GM20000 (cell line): ENCODE results near the gene CCL7.

Source experiments
- DNase-seq: peaks from one replicate; pipeline ENCODE4 v3.0.0; 2012; ENCODE audit warnings: low spot score
- TF ChIP-seq, protein P1 (sequence below): IDR thresholded peaks from 2 replicates; pipeline ENCODE4 v1.5.1; 2012; ENCODE audit warnings: mild to moderate bottlenecking, control low read depth; ENCODE audit errors: extremely low read depth, missing control alignments

The CCL7 gene

DNA sequence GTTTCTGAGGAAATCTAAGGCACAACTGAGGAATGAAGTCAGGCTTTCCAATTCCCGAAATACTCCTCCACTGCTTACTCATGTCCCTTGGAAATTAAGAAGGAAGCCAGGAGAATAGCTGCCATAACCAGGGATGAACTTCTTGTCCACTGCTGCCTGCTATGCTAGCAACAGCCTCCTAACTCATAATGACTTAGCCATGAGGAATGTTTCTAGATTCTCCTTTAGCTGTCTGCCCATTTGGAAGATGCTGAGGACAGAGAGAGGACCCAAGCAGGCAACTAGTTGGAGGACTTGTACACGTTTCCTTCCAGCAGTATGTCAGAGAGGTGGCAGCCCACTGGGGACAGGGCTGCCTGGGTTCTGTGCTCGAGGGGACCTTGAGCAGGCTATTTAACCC, 15.9 kb upstream of the CCL7 start:
- TF ChIP-seq, protein P1, sequence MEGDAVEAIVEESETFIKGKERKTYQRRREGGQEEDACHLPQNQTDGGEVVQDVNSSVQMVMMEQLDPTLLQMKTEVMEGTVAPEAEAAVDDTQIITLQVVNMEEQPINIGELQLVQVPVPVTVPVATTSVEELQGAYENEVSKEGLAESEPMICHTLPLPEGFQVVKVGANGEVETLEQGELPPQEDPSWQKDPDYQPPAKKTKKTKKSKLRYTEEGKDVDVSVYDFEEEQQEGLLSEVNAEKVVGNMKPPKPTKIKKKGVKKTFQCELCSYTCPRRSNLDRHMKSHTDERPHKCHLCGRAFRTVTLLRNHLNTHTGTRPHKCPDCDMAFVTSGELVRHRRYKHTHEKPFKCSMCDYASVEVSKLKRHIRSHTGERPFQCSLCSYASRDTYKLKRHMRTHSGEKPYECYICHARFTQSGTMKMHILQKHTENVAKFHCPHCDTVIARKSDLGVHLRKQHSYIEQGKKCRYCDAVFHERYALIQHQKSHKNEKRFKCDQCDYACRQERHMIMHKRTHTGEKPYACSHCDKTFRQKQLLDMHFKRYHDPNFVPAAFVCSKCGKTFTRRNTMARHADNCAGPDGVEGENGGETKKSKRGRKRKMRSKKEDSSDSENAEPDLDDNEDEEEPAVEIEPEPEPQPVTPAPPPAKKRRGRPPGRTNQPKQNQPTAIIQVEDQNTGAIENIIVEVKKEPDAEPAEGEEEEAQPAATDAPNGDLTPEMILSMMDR, result no peak
- DNase-seq, result no peak

DNA sequence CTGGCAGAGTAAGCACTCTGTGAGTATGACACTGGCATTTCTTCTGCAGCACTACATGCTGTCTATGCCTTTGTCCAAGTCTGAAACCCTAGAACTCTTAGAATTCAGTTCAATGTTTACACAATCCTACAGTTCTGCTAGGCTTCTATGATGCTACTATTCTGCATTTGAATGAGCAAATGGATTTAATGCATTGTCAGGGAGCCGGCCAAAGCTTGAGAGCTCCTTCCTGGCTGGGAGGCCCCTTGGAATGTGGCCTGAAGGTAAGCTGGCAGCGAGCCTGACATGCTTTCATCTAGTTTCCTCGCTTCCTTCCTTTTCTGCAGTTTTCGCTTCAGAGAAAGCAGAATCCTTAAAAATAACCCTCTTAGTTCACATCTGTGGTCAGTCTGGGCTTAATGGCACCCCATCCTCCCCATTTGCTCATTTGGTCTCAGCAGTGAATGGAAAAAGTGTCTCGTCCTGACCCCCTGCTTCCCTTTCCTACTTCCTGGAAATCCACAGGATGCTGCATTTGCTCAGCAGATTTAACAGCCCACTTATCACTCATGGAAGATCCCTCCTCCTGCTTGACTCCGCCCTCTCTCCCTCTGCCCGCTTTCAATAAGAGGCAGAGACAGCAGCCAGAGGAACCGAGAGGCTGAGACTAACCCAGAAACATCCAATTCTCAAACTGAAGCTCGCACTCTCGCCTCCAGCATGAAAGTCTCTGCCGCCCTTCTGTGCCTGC, 15.2 kb upstream of the CCL7 start, which contains the start of gene CCL2:
CCL2 (plus strand) TSS at position 635 of the 730 bp plus-strand sequence; CDS start at position 700, 65 bp downstream.
- TF ChIP-seq, protein P1, result no peak
- no peak for DNase-seq

DNA sequence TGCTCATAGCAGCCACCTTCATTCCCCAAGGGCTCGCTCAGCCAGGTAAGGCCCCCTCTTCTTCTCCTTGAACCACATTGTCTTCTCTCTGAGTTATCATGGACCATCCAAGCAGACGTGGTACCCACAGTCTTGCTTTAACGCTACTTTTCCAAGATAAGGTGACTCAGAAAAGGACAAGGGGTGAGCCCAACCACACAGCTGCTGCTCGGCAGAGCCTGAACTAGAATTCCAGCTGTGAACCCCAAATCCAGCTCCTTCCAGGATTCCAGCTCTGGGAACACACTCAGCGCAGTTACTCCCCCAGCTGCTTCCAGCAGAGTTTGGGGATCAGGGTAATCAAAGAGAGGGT, 14.7 kb upstream of the CCL7 start:
- no peak for DNase-seq
- TF ChIP-seq, protein P1, result no peak

GRCh38 chr17:34255841-34256240, 14.2 kb upstream of the CCL7 start:
- TF ChIP-seq, protein P1, result no peak
- no peak for DNase-seq

- TF ChIP-seq, protein P1, result no peak
- DNase-seq, result no peak
These were observed 12.6 kb upstream of the CCL7 start for GRCh38 chr17:34257299-34257985.

DNA sequence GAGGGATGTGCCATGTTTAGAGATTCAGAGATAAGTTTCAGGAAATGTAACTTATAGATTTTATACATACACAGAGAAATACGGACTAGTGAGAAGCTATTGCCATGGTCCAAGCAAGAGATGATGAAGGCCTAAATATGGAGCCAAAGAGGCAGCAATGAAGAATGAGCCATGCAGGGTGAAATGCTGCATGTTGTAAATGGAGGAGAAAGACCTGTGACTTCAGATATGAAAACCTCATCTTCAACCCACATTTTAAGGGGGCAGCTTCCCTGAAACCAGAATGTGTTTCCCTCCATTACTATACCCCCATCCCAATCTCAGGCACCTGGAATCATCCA, 12.1 kb upstream of the CCL7 start:
- TF ChIP-seq, protein P1, result no peak
- no peak for DNase-seq

DNA sequence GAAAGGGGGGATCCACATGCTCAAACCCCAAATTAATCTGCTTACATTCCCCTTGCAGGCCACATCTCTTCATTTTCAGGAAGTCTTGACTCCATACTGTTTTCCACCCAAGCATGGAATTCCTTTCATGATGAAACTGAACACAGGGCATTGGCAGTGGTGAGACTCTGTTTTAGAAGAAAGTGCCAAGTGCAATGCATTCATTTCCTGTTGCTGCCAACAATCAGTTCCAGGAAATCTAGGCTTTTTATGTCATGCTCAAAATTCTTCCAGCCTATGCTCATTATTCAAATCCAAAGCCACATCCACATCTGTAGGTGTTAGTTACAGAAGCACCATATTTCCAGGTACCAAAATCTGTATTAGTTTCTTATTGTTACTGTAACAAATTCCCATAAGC, 10.9 kb upstream of the CCL7 start:
- TF ChIP-seq, protein P1, result no peak
- no peak for DNase-seq
